ENCODE results near the gene HOXB1.

HOXB1 gene

DNA sequence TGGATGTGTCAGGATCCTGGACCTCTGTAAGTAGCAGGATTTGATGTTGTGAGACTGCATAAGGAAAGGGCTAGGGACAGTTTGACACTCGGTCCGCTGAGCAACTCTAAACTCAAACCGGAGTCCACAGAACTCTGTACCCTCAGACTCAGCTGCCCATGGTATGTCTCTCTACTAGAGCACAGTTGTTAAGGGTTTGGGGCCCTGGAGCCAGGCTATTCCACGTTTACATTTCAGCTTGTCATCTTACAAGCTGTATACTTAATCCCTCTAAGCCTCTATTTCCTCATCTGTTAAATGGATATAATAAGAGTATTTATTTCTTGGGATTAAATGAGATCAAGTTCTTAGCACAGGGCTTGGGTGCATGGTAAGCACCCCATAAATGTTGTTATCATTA lies 27.9 kb downstream of the HOXB1 start:
- TF ChIP-seq EZH2 (IDR thresholded peaks at IDR 0.05; ENCODE audit: borderline replicate concordance, low read depth, low read length, severe bottlenecking) = no peak
- TF ChIP-seq, protein P1, sequence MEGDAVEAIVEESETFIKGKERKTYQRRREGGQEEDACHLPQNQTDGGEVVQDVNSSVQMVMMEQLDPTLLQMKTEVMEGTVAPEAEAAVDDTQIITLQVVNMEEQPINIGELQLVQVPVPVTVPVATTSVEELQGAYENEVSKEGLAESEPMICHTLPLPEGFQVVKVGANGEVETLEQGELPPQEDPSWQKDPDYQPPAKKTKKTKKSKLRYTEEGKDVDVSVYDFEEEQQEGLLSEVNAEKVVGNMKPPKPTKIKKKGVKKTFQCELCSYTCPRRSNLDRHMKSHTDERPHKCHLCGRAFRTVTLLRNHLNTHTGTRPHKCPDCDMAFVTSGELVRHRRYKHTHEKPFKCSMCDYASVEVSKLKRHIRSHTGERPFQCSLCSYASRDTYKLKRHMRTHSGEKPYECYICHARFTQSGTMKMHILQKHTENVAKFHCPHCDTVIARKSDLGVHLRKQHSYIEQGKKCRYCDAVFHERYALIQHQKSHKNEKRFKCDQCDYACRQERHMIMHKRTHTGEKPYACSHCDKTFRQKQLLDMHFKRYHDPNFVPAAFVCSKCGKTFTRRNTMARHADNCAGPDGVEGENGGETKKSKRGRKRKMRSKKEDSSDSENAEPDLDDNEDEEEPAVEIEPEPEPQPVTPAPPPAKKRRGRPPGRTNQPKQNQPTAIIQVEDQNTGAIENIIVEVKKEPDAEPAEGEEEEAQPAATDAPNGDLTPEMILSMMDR (IDR thresholded peaks at IDR 0.05; ENCODE audit: borderline replicate concordance, extremely low read depth, low read length, poor library complexity, severe bottlenecking) = no peak
- no peaks in the 10 kb centered on the region for H3K4me1 ChIP-seq (ENCODE audit: insufficient read depth, low read length)
- H3K4me2 ChIP-seq (ENCODE audit: insufficient read depth, low read length) = no peak overlapping the region
- no peaks in the 10 kb centered on the region for H3K36me3 ChIP-seq (ENCODE audit: insufficient read depth, low read length)
- H4K20me1 ChIP-seq (ENCODE audit: insufficient read depth, low read length) = peaks cover 3% of the 10 kb centered on the region; the same call in 1 of the 2 replicates
- no peak overlapping the region for H2AFZ ChIP-seq (ENCODE audit: low read depth, low read length)
- H3K79me2 ChIP-seq (ENCODE audit: insufficient read depth, low read length) = no peaks in the 10 kb centered on the region
- H3K27me3 ChIP-seq (ENCODE audit: insufficient read depth, low read length, poor library complexity) = peaks cover 49% of the 10 kb centered on the region
- H3K9me3 ChIP-seq (ENCODE audit: insufficient read depth, low read length, severe bottlenecking) = no peaks in the 10 kb centered on the region
- no peak overlapping the region for H3K9ac ChIP-seq (ENCODE audit: low read depth, low read length)
- ATAC-seq (ENCODE audit: insufficient read depth, low read depth) = no peak
- no peak for DNase-seq
- no peak overlapping the region for H3K4me3 ChIP-seq (ENCODE audit: low read depth in 1 of 2, low read length in 2 of 2)
- no peak overlapping the region for H3K27ac ChIP-seq (ENCODE audit: low read length)

- H3K9ac ChIP-seq (ENCODE audit: low read depth, low read length) = no peak overlapping the region
- peaks cover 51% of the 10 kb centered on the region for H3K27me3 ChIP-seq (ENCODE audit: insufficient read depth, low read length, poor library complexity)
- ATAC-seq (ENCODE audit: insufficient read depth, low read depth) (no peak), DNase-seq (no peak)
- no peak overlapping the region for H3K27ac ChIP-seq (ENCODE audit: low read length)
- H3K4me3 ChIP-seq (ENCODE audit: low read depth in 1 of 2, low read length in 2 of 2) = no peak overlapping the region
- H3K79me2 ChIP-seq (ENCODE audit: insufficient read depth, low read length) = no peaks in the 10 kb centered on the region
- H2AFZ ChIP-seq (ENCODE audit: low read depth, low read length) = no peak overlapping the region
- TF ChIP-seq EZH2 (IDR thresholded peaks at IDR 0.05; ENCODE audit: borderline replicate concordance, low read depth, low read length, severe bottlenecking) = no peak
- TF ChIP-seq, protein P1 (IDR thresholded peaks at IDR 0.05; ENCODE audit: borderline replicate concordance, extremely low read depth, low read length, poor library complexity, severe bottlenecking) = no peak
- no peaks in the 10 kb centered on the region for H3K36me3 ChIP-seq (ENCODE audit: insufficient read depth, low read length)
- H4K20me1 ChIP-seq (ENCODE audit: insufficient read depth, low read length) = peaks cover 3% of the 10 kb centered on the region; the same call in 1 of the 2 replicates
- no peaks in the 10 kb centered on the region for H3K4me1 ChIP-seq (ENCODE audit: insufficient read depth, low read length)
- H3K9me3 ChIP-seq (ENCODE audit: insufficient read depth, low read length, severe bottlenecking) = no peaks in the 10 kb centered on the region
- no peak overlapping the region for H3K4me2 ChIP-seq (ENCODE audit: insufficient read depth, low read length)
These were observed 28.5 kb downstream of the HOXB1 start for GRCh38 chr17:48502312-48502711.

GRCh38 chr17:48500435-48501426 lies 30.1 kb downstream of the HOXB1 start:
- ATAC-seq (ENCODE audit: insufficient read depth, low read depth) = no peak
- H3K9ac ChIP-seq (ENCODE audit: low read depth, low read length) = no peak overlapping the region

More at GRCh38 chr17:48500435-48501426, 30.1 kb downstream of the HOXB1 start:
- no peak overlapping the region for H3K27ac ChIP-seq (ENCODE audit: low read length)
- H3K36me3 ChIP-seq (ENCODE audit: insufficient read depth, low read length) = no peaks in the 10 kb centered on the region
- DNase-seq = no peak
- TF ChIP-seq EZH2 (IDR thresholded peaks at IDR 0.05; ENCODE audit: borderline replicate concordance, low read depth, low read length, severe bottlenecking) = no peak
- TF ChIP-seq, protein P1 (IDR thresholded peaks at IDR 0.05; ENCODE audit: borderline replicate concordance, extremely low read depth, low read length, poor library complexity, severe bottlenecking) = no peak
- H3K4me2 ChIP-seq (ENCODE audit: insufficient read depth, low read length) = no peak overlapping the region
- no peaks in the 10 kb centered on the region for H3K9me3 ChIP-seq (ENCODE audit: insufficient read depth, low read length, severe bottlenecking)
- no peaks in the 10 kb centered on the region; the same call in 1 of the 2 replicates for H4K20me1 ChIP-seq (ENCODE audit: insufficient read depth, low read length)
- no peaks in the 10 kb centered on the region for H3K4me1 ChIP-seq (ENCODE audit: insufficient read depth, low read length)
- peaks cover 37% of the 10 kb centered on the region for H3K27me3 ChIP-seq (ENCODE audit: insufficient read depth, low read length, poor library complexity)
- H3K79me2 ChIP-seq (ENCODE audit: insufficient read depth, low read length) = no peaks in the 10 kb centered on the region
- no peak overlapping the region for H3K4me3 ChIP-seq (ENCODE audit: low read depth in 1 of 2, low read length in 2 of 2)
- no peak overlapping the region for H2AFZ ChIP-seq (ENCODE audit: low read depth, low read length)

Data from DND-41 (cell line).